GM12892 (cell line): ENCODE results near the gene HNRNPC.

Source experiments
- POLR2A ChIP-seq: IDR thresholded peaks from 2 replicates; pipeline ENCODE4 v1.6.1; 2011; ENCODE audit warnings: low read depth, low read length, control low read depth
- POLR2AphosphoS5 ChIP-seq: IDR thresholded peaks from 2 replicates; pipeline ENCODE4 v1.6.1; 2011; ENCODE audit warnings: low read depth, low read length, control low read depth

GRCh38 chr14:21309238-21309636, 40.0 kb upstream of the HNRNPC start:
- TF ChIP-seq POLR2A (no peak), POLR2AphosphoS5 (no peak)
